ENCODE data around the gene DDX43.
"Not testable (repeated sequence)": the region's sequence is repeated elsewhere in the genome, so short reads cannot be mapped to it uniquely, and the experiment has no call there.

DDX43 gene

DNA sequence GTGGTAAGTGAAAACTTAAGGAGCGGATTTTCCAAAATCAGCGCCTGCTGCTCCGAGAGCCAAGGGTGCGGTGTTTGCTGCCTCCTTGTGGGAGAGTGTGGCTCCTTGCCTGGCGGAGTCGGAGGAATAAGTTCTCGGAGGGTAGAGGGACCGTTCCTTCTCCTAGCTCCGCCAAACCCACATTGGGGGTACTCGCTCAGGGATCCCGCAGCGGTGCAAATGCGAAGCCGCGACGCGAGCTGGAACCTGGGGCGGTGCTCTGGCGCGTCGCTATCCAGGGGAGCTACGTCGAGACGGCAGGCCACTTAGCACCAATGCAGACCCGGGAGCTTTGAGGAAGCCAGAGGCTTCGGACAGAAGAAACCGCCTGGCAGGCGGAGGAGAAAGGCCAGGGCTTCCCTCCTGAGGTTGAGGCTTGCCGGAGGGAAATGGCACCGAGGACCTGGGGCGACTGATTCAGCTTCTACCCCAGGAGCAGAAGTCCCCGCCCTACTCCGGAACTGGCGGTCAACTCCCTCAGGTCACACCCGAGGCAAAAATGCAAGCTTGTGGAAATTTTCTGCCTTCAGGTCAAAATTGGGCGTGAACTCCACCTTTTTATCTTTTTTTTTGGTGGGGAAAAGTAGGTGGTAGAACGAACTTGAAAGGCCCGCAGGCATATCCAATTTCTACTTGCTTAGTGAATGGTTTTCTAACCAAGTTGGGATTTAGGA, 5.7 kb upstream of the DDX43 start:
- DNase-seq (ENCODE audit: low read depth): peak; percentile 29

- DNase-seq (ENCODE audit: low read depth): no peak
Observed at GRCh38 chr6:73389854-73390253, 4.8 kb upstream of the DDX43 start.

DNA sequence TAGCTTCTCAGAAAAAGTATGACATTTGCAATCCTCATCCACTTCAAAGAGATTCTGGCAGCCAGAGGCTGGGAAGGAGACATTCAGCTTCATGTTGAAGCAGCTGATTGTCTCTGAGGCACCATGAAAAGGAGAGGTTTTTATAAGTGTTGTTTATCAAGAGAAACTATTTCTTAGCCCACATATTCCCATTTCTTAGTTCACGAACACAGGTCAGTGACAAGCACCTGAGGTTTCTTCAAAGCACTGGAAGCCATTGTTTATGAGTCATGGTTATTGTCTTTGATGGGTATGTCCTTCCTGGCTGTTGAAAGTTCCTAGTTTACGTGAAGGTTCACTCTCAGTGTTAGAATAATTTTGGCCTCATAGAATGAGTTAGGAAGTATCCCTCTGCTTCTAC, 3.0 kb upstream of the DDX43 start:
- DNase-seq (ENCODE audit: low read depth): no peak

- not testable (repeated sequence) for DNase-seq (ENCODE audit: low read depth)
Observed at GRCh38 chr6:73392188-73392587, 2.4 kb upstream of the DDX43 start.

DNA sequence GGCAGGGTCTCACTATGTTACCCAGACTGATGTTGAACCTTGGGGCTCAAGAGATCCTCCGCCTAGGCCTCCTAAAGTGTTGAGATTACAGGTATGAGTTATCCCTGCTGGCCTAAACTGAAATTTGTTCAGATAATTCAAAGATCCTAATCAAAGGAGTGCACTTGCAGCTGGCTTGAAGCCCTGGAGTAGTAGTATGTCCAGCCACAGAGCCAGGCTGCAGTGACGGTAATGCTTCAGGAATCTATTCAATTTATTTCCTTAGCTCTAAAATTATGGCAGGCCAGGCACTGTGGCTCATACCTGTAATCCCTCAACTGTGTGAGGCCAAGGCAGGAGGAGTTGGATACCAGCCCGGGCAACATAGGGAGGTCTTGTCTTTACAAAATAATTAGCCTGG, 1.4 kb upstream of the DDX43 start:
- DNase-seq (ENCODE audit: low read depth): no peak

DNA sequence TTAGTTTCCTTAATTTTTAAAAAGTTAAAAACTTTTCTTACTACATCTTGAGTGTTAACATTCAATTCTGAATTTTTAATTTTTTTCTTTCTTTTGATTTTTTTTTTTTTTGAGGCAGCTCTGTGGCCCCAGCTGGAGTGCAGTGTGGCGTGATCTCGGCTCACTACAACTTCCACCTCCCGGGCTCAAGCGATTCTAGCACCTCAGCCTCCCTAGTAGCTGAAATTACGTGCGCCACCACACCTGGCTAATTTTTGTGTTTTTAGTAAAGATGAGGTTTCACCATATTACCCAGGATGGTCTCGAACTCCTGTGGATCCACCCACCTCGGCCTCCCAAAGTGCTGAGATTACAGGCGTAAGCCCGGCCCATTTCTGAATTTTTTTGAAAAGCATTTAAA, 1.2 kb downstream of the DDX43 start:
- no peak for DNase-seq (ENCODE audit: low read depth)

DNA sequence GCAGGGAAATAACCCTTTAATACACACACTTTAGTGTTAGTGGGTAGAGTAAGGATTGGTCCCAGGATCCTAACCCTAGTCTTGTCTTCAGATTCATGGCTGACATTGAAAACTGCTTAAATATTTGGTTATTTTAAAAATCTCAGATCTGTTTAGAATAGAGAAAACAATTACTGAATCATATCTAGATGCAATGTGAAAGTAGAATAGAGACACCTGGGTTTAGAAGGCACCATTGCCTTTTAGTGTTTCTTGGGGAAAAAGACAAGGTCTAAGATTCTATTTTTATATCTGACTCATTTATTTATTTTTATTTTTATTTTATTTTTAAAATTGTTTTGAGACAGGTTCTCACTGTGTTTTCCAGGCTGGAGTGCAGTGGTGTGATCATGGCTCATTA, 6.0 kb downstream of the DDX43 start:
- no peak for DNase-seq (ENCODE audit: low read depth)

- no peak for DNase-seq (ENCODE audit: low read depth)
Observed at GRCh38 chr6:73409395-73409794, 14.8 kb downstream of the DDX43 start.

DNA sequence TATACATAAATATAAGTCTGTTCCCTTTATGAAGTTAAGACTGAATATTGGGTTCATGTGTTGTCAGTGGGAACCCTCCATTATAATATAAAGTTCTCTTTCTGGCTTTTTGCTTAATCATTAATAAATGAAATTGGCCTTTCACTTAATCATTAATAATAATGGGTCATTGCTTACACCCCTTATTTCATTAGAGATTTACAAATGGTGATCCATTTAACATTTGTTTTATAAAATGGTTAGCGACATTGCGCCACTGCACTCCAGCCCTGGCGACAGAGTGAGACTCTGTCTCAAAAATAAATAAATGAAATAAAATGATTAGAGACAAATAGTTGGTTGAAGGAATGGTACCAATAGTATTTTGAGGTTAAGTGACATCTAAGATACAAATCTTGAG, 18.5 kb downstream of the DDX43 start:
- no peak for DNase-seq (ENCODE audit: low read depth)

GRCh38 chr6:73418081-73418741, 23.6 kb downstream of the DDX43 start:
- DNase-seq (ENCODE audit: low read depth): no peak

GRCh38 chr6:73421534-73421933, 26.9 kb downstream of the DDX43 start:
- no peak for DNase-seq (ENCODE audit: low read depth)

GRCh38 chr6:73435236-73435635, 40.6 kb downstream of the DDX43 start:
- DNase-seq (ENCODE audit: low read depth): no peak

DNA sequence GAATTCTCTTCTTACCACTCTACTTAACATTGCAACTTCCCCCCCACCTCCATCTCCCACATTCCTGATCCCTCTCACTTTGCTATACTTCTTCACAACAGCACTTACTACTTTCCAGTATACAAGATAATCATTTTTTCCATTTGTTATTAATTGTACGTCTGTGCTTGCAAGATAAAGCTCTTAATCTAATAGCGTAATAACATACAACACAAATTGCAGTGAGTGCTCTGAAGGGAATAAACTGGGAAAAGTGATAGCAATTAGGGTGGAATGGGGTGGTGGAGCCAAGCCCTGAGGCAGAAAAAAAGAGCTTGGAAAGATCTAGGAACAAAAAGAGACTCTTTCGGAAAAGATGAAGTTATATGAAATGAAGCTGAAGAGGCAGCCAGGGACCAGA, 48.9 kb downstream of the DDX43 start:
- DNase-seq (ENCODE audit: low read depth): no peak

- DNase-seq (ENCODE audit: low read depth): peak; percentile 32
Observed at GRCh38 chr6:73451223-73452106, 56.8 kb downstream of the DDX43 start.

DNA sequence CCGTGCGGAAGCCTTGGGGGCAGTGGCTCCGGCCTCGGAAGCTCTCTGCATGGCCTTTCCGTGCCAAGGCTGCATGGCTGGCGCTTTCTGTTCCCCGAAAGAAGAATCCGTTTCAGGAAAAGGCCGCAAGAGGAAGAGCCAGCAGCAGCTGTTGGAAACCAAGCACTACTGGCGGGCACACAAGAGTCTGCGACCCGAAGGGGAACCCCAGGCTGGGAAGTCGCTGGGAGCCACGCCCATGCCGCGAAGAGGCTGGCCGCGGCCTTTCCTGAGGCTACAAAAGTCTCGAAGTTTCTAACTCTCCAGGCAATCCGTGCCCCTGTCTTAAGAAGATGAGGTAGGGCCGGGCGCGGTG, 57.5 kb downstream of the DDX43 start, which contains the start of gene CGAS:
TSS of gene CGAS (minus strand) at position 191 of the 355 bp plus-strand sequence. CDS start at position 75, 116 bp downstream.
- peak; percentile 49 for DNase-seq (ENCODE audit: low read depth)

GRCh38 chr6:73455865-73456629, 61.4 kb downstream of the DDX43 start:
- DNase-seq (ENCODE audit: low read depth): peak; percentile 20

DNA sequence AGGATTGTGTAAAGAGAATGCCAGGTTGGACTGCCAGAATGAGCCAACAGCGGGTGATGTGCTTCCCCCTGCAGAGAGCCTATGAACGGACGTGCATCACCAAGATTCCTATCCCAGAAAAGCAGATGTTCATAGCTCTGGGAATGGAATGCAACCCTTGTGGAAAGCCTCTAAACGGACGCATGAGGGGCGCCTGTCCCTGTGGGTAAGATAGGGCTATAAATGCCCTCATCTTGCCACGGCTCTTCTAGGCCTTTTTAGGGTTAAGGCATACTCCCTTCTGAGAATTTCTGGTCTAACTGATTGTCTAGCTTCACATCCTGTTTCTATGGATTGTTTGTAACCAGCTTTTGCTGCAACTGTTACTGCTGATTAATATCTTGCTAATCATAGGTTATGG, 64.8 kb downstream of the DDX43 start:
- DNase-seq (ENCODE audit: low read depth): not testable (repeated sequence)

GRCh38 chr6:73460056-73460455, 65.4 kb downstream of the DDX43 start:
- no peak for DNase-seq (ENCODE audit: low read depth)

GRCh38 chr6:73461537-73462350, 67.1 kb downstream of the DDX43 start, which contains the start of gene MTO1:
Gene MTO1 (plus strand): TSS chr6:73461737. CDS start chr6:73461855, 118 bp downstream.
- DNase-seq (ENCODE audit: low read depth): peak; percentile 86
